Measurements from ENCODE around the gene MAML3. TPM values are rescaled to one million over a fixed set of nuclear protein-coding genes. Genes with fewer than 3 reads are reported as not detected.
A peak's percentile ranks its signal among the peaks of the same experiment; 100 is the strongest.

MAML3 gene
- total and polyA plus RNA-seq, 2 experiments from 2014 or later, result 1.7 to 6.5 TPM

DNA sequence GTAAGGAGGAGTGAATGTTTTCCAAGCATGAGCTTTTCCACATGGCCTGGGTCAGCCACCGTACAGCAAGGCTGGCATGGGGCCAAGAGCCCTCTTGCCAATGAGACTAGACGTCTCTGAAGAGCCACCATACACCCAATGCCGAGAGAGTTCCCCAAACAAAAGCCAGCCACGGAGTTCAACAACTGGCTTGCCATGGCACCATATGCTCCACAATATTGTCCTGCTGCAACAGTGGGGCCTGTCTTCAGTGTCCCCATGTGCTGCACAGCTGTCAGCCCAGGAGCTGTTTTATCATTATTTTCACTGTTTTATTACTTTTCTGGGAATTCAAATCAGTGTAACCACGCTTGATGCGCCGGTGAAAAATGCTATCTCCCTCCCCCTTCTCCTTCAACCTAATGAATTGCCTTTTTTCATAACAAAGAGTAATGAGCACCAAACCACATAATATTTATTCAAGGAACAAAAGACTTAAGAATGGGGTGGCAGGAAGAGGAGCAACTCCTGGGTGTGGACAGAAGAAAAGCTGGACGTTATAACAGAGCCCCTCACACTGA is 18.4 kb downstream of the MAML3 start:
- H3K27me3 ChIP-seq (ENCODE audit: insufficient read depth), result no peaks in the 10 kb centered on the region
- no peak overlapping the region for H3K4me3 Mint-ChIP-seq
- H3K36me3 ChIP-seq (ENCODE audit: insufficient read depth), result no peaks in the 10 kb centered on the region
- H3K9me2 ChIP-seq (ENCODE audit: insufficient read depth), result peaks cover 6% of the 10 kb centered on the region; the same call in 1 of the 2 replicates
- ATAC-seq (peak; percentile 23), DNase-seq (ENCODE audit: low spot score) (no peak)
- no peaks in the 10 kb centered on the region for H4K20me1 ChIP-seq (replicated peaks; ENCODE audit: insufficient read depth)
- no peak overlapping the region for H3K27ac ChIP-seq (ENCODE audit: low read depth)
- H3K4me3 ChIP-seq, result peak overlapping the region; percentile 19; the same call in 1 of the 2 replicates
- no peaks in the 10 kb centered on the region for H3F3A ChIP-seq (replicated peaks; ENCODE audit: low read depth)
- H3K27ac Mint-ChIP-seq, result no peak overlapping the region
- H3K4me1 ChIP-seq (ENCODE audit: insufficient read depth), result peaks cover 37% of the 10 kb centered on the region
- H3K4me1 Mint-ChIP-seq, result peaks cover 47% of the 10 kb centered on the region
- H2AFZ ChIP-seq, result no peak overlapping the region
- H3K79me2 ChIP-seq (replicated peaks; ENCODE audit: insufficient read depth), result 0 out of 2 replicates have a peak, but pooled peaks cover 3% of the 10 kb centered on the region
- peaks cover 2% of the 10 kb centered on the region for H3K27me3 Mint-ChIP-seq (ENCODE audit: insufficient read depth, low read depth, poor library complexity)
- H3K9me3 Mint-ChIP-seq, result no peaks in the 10 kb centered on the region
- peak overlapping the region; percentile 60 for H3K4me2 ChIP-seq
- H3K36me3 Mint-ChIP-seq (ENCODE audit: low read depth), result no peaks in the 10 kb centered on the region
- TF ChIP-seq NANOG (IDR thresholded peaks at IDR 0.05; ENCODE audit: borderline replicate concordance) (no peak), EZH2phosphoT487 (IDR thresholded peaks at IDR 0.05; ENCODE audit: unreplicated experiment) (no peak), ZNF114 (CRISPR knock-in tag; IDR thresholded peaks at IDR 0.05) (no peak), POLR2AphosphoS5 (IDR thresholded peaks at IDR 0.05; ENCODE audit: low read depth) (no peak), JUNB (IDR thresholded peaks at IDR 0.05; ENCODE audit: unreplicated experiment) (no peak)

DNA sequence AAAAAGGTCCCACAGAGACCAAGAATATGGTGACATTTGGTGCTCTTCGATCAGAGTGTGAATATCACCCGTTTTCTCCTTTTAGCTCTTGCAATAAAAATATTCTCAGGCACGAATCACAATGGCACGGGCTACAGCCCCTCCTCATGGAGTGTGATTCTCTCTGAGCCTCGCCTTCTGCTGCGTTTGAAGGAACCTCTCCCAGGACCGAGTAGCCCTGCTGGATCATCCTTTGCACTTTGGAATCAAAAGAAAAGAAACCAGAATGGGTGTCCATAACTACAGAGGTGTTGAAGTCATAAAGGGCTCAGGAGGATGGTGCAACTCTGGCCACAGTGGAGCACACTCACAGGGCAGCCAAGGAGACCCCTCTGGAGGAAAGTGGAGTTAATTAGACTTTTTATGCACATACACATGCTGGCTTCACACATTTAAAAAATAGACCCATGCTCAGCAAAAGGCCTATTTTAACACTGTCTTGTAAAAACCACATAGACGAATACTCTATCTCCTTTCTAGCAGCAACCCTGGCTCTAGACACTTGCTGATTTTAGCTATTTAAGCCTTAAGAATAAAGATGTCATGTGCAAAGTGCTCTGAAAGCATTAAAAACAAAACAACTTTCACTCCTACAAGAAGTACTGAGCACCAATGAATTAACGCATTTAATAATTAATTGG is 19.1 kb downstream of the MAML3 start:
- no peaks in the 10 kb centered on the region for H4K20me1 ChIP-seq (replicated peaks; ENCODE audit: insufficient read depth)
- Mint-ChIP-seq H3K4me1 (peaks cover 47% of the 10 kb centered on the region), H3K27me3 (ENCODE audit: insufficient read depth, low read depth, poor library complexity) (peaks cover 2% of the 10 kb centered on the region), H3K9me3 (no peaks in the 10 kb centered on the region), H3K36me3 (ENCODE audit: low read depth) (no peaks in the 10 kb centered on the region), H3K4me3 (no peak overlapping the region), H3K27ac (no peak overlapping the region; the same call in 1 of the 2 replicates)
- H3K4me1 ChIP-seq (ENCODE audit: insufficient read depth), result peaks cover 37% of the 10 kb centered on the region
- no peak overlapping the region for H3K27ac ChIP-seq (ENCODE audit: low read depth)
- 0 out of 2 replicates have a peak overlapping the region, but pooled peaks have one; percentile 60 for H3K4me2 ChIP-seq
- H3K79me2 ChIP-seq (replicated peaks; ENCODE audit: insufficient read depth), result 0 out of 2 replicates have a peak, but pooled peaks cover 3% of the 10 kb centered on the region
- H2AFZ ChIP-seq, result no peak overlapping the region
- peak; percentile 20; the same call in 2 of the 3 replicates for ATAC-seq
- no peaks in the 10 kb centered on the region for H3K27me3 ChIP-seq (ENCODE audit: insufficient read depth)
- H3K9me2 ChIP-seq (ENCODE audit: insufficient read depth), result peaks cover 6% of the 10 kb centered on the region; the same call in 1 of the 2 replicates
- no peak overlapping the region for H3K4me3 ChIP-seq
- DNase-seq (ENCODE audit: low spot score), result no peak
- TF ChIP-seq JUNB (IDR thresholded peaks at IDR 0.05; ENCODE audit: unreplicated experiment) (no peak), STAT1 (IDR thresholded peaks at IDR 0.05; ENCODE audit: unreplicated experiment) (no peak), POLR2AphosphoS5 (IDR thresholded peaks at IDR 0.05; ENCODE audit: low read depth) (no peak), NANOG (IDR thresholded peaks at IDR 0.05; ENCODE audit: borderline replicate concordance) (no peak), ZNF331 (CRISPR knock-in tag; IDR thresholded peaks at IDR 0.05; ENCODE audit: low read depth) (no peak), ZNF114 (CRISPR knock-in tag; IDR thresholded peaks at IDR 0.05) (no peak), EZH2 (IDR thresholded peaks at IDR 0.05; ENCODE audit: low read depth, unreplicated experiment) (no peak), CREB1 (CRISPR knock-in tag; IDR thresholded peaks at IDR 0.05; ENCODE audit: low read depth) (no peak), EZH2phosphoT487 (IDR thresholded peaks at IDR 0.05; ENCODE audit: unreplicated experiment) (no peak)
- TF ChIP-seq, protein P1, sequence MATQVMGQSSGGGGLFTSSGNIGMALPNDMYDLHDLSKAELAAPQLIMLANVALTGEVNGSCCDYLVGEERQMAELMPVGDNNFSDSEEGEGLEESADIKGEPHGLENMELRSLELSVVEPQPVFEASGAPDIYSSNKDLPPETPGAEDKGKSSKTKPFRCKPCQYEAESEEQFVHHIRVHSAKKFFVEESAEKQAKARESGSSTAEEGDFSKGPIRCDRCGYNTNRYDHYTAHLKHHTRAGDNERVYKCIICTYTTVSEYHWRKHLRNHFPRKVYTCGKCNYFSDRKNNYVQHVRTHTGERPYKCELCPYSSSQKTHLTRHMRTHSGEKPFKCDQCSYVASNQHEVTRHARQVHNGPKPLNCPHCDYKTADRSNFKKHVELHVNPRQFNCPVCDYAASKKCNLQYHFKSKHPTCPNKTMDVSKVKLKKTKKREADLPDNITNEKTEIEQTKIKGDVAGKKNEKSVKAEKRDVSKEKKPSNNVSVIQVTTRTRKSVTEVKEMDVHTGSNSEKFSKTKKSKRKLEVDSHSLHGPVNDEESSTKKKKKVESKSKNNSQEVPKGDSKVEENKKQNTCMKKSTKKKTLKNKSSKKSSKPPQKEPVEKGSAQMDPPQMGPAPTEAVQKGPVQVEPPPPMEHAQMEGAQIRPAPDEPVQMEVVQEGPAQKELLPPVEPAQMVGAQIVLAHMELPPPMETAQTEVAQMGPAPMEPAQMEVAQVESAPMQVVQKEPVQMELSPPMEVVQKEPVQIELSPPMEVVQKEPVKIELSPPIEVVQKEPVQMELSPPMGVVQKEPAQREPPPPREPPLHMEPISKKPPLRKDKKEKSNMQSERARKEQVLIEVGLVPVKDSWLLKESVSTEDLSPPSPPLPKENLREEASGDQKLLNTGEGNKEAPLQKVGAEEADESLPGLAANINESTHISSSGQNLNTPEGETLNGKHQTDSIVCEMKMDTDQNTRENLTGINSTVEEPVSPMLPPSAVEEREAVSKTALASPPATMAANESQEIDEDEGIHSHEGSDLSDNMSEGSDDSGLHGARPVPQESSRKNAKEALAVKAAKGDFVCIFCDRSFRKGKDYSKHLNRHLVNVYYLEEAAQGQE (IDR thresholded peaks at IDR 0.05; ENCODE audit: unreplicated experiment), result no peak
- TF ChIP-seq, protein P2, sequence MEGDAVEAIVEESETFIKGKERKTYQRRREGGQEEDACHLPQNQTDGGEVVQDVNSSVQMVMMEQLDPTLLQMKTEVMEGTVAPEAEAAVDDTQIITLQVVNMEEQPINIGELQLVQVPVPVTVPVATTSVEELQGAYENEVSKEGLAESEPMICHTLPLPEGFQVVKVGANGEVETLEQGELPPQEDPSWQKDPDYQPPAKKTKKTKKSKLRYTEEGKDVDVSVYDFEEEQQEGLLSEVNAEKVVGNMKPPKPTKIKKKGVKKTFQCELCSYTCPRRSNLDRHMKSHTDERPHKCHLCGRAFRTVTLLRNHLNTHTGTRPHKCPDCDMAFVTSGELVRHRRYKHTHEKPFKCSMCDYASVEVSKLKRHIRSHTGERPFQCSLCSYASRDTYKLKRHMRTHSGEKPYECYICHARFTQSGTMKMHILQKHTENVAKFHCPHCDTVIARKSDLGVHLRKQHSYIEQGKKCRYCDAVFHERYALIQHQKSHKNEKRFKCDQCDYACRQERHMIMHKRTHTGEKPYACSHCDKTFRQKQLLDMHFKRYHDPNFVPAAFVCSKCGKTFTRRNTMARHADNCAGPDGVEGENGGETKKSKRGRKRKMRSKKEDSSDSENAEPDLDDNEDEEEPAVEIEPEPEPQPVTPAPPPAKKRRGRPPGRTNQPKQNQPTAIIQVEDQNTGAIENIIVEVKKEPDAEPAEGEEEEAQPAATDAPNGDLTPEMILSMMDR (conservative IDR thresholded peaks at IDR 0.05; ENCODE audit: low read depth in 2 of 2), result no peak
- H3F3A ChIP-seq (replicated peaks; ENCODE audit: low read depth), result no peaks in the 10 kb centered on the region
- H3K36me3 ChIP-seq (ENCODE audit: insufficient read depth), result no peaks in the 10 kb centered on the region
